DMS114 treated with DMSO at 0.1 percent for 48 hours (cell line): ENCODE measurements around the gene ZNF385C.
A peak's percentile ranks its signal among the peaks of the same experiment; 100 is the strongest.

ENCODE experiments used
- DNase-seq: peaks from one replicate; lab custom pipeline; 2025; ENCODE audit not compliant: unreplicated experiment; lab: John Stamatoyannopoulos, UW

Gene ZNF385C

DNA sequence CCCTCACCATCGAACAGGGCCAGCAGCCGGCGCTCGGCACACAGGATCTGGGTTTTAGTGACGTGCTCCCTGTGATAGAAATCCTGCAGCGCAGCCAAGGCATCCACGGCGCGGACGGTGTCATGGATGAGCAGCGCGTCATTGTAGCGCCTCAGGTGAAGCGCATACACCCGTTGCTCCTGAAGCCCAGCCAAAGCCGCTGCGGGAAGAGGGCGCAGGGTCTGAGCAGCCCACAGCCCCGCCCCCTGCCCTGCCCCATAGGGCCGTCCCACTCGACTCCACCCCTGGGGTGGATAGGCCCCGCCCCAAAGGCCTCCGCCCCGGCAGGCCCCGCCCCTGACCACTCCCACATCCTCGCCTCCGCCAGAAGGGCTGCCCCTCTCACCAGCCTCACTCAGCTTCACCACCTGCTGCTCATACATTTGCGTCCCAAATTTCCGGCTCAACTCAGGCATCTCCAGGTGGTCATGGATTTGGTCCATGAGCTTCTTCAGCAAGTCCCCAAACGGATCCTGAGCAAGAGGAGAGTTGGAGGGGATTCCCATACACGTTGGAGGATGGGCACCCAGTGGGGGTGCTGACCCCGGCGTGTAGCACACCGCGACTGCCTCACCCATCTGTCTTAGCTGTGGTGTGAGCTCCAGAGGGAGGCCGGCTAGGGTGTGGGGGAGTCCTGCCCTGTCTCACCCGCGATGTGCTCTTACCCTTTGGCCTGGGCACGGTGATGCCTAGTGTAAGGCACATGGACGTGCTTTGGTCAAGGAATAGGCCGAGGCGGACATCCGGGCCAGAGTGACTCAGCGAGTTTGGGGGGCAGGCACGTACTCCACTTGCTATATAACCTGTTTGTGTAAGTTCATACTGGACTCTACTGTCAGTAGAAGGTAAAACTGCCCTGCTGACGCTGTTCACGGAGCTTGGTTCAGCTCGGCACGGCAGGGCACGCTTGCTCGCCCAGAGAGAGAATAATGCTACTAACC is 9.6 kb upstream of the ZNF385C start:
- DNase-seq: peak; percentile 49

DNA sequence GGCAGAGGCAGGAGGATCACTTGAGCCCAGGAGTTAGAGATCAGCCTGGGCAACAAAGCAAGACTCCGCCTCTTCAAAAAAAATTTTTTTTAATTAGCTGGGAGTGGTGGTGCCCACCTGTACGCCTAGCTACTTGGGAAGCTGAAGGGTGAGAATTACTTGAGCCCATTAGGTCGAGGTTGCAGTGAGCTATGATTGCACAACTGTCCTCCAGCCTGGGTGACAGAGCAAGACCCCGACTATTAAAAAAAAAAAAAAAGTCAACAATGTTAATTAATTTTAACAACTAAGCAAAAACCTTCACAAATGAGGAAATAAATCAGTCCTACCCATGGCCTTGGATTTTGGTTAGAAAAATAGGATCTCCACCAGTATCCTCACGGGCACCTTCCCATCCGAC is 8.9 kb upstream of the ZNF385C start:
- no peak for DNase-seq

GRCh38 chr17:42106009-42106408 is 7.7 kb upstream of the ZNF385C start:
- DNase-seq: no peak

DNA sequence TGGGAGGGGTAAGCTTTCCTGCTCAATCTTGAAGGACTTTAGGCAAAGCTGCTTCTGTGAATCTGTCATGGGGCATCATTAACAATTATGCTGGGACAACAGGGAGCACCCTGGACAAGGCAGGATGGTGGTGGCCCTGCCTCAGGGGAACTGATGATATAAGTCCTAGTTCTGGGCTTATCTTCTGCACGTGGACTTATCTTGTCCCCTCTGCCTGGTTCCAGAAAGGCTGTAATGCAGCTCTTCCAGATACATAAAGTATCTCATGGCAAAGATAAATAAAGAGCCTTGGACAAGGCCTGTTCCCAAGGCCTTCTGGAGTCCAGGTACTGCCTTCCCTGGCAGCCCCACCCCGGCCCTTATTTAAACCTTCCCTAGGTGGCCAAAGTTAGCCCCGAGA is 6.0 kb upstream of the ZNF385C start:
- DNase-seq: no peak

- no peak for DNase-seq
Measured at GRCh38 chr17:42103221-42103954, 5.1 kb upstream of the ZNF385C start.

DNA sequence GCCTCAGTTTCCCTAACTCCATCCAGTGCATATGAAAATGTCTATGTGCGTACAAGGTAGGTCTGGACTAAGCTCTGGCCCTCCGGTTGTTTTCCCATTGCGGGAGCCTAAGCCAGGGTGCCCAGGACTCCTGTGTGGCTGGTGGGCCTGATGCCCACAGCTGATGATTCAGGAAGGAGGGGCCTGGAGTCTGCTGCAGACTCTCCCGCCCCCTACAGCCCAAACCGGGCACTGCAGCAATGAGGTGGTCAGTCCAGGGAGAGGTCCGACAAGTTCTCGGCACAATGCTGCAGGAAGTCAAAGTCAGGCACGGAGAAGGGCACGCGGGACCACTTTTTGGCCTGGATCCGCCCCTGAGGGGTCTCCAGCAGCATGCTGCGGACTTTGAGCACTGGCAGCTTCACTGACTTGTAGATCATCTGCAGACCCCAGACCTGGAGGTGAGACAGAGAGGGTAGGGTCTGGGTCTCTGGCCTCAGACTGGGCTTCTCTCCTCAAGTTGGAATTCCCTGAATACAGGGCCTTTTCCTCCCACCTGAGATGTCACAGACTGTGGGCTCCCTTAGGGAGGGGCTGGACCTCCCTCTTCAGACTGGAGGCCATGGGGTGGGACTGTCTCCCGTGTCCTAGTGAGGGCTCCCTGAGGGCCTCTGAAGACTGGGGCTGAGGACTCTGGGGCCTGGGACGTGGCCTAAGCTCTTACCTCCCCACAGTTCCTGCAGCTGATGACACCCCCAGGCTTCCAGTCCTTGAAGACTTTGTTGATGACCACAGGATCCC is 3.4 kb upstream of the ZNF385C start:
- peak; percentile 26 for DNase-seq

DNA sequence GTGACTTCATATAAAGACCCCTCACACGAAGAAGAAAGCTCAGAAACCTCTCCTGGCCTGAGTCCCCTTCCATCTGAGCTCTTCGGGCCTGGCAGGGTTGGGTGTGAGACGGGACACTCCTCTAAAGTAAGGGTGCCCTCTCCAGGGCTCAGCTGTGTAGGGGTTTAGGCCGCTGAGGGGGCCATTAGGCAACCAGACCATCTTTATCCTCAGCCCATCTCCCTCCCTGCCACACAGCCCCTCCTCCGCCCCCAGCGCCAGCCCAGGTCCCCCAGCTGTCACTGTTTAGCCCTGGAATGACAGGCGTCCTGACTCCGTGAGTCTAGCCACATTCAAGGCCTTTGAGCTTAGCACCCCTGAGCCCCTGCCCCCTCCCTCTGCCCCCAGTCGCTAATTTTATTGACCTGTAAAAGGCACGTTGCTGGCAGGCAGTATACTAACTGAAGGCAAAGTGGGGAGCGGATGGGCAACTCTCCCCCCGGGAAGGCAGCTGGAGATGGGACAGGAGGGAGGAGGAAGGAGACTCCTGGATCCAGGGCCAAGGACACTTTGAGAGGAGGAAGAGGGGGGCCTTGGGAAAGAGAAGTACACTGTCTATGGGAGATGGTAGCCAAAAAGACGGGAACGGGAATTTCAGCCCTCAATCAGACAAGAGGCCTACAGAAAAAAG is 592 bp upstream of the ZNF385C start:
- no peak for DNase-seq

DNA sequence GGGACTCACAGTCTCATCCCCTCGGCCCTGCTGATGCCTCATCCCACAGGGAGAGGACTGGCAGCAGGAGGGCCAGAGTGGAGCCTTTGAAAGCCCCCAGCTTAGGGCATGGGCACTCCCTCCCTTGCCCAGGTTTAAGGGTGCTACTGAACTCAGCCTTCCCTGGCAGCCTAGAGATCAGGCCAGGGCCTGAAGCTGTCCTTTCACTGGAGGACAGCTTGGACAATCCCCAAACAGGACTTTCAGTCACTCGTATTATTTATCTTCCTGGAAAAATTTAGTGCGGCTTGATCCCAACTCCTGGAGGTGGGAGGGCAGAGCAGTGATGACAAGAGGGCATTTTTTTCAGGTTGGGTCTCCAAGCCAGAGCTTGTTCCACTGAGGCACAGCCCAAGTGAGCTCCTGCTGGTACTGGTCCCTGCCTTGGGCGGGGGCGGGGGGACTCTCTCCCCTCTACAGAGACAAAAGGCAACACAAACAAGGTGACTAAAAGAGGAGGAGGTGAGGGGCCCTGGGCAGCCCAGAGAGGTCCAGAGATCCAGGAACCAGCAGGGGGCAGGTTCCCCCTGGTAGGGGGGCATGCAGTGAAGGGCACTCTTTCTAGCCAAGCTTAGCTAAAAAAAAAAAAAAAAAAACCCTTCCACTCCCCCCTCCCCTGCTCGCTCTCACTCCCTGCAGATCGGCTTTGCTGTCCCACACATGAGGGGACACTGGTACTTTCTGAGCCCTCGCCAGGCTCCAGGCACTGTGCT is 1.7 kb downstream of the ZNF385C start:
- DNase-seq: no peak

- DNase-seq: no peak
Measured at GRCh38 chr17:42094375-42095069, 3.8 kb downstream of the ZNF385C start.

- DNase-seq: no peak
Measured at GRCh38 chr17:42092939-42093338, 5.3 kb downstream of the ZNF385C start.

GRCh38 chr17:42090964-42091790 is 7.1 kb downstream of the ZNF385C start:
- no peak for DNase-seq

GRCh38 chr17:42088736-42089135 is 9.5 kb downstream of the ZNF385C start:
- no peak for DNase-seq

DNA sequence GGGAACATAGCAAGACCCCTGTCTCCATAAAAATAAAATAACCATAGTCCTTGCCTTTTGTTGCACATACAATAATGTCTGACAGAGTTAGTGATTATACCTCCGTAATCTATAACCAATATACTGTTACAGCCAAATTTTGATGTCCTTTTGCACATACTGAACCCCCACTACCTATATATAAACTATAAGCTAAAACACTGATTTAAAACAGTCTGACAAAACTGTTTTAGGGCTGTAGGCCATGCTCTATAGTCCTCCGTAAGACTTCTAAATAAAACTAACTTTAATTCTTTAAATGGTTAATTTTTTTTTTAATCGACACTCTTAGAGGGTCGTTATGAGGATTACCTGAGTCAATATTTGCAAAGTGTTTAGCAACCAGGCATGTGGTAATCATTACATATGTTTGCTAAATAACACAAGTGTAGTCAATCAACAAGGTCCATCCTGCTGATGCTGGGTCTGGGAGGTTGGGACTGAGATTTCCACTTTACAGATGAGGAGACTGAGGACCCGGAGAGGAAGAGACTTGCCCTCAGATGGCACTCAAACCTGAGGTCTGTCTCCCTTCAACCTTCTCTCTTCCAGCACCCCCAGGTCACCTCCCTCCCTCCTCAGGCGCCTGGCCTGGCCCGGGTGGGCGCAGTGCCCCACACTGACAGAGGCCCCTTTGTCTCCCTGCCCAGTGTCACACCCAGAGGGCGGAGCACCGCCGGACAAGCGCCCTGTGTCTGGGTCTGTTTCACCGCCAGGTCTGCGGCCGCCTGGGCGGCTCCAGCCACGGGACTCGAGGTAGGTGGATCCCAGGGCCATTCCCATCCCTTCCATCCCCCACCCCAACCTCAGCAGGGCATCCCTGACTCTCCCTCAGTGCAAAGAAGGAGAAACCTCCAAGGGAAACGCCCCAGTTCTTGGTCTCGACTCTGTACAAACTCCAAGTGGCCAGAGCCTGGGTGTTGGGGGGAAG is 10.3 kb downstream of the ZNF385C start:
- DNase-seq: no peak

- DNase-seq: no peak
Measured at GRCh38 chr17:42087042-42087701, 11.1 kb downstream of the ZNF385C start.

DNA sequence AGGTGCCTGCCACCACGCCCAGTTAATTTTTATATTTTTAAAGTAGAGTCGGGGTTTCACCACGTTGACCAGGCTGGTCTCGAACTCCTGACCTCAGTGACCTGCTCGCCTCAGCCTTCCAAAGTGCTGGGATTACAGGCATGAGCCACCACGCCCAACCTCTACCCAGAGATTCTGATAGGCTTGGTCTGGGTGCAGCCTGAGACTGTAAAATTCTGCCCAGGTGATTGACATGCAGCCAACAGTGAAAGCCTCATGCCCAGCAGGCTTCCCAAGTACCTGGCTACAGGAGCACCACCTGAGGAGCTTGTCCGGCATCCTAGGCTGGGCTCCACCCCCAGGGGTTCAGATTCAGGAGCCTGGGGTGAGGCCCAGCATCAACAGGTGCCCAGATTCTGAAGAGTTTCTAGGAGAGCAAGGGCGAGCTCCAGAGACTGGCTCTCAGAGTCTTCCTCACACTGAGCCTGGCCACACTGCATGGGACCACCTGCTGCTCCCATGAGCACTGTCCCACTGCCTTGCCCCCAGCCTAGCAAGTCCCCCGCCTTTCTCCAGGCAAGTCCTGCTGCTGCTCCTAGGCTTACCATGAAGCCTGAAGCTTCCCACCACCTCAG is 16.6 kb downstream of the ZNF385C start:
- no peak for DNase-seq

DNA sequence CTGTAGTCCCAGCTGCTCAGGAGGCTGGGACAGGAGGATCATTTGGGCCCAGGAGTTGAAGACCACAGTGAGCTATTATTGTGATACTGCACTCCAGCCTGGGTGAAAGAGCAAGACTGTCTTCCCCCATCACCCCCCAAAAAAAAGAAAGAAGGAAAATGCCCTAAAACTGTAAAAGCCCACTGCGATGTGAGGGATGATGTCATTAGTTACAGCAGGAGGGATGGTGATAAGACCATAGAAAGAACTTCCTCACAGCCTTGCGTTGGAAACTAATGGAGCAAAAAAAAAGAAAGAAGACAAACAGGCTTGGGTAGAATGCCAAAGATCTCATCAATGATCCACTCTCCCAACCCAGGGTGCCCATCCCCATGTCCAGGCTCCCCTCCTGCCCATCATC is 18.7 kb downstream of the ZNF385C start:
- DNase-seq: no peak
